ENCODE measurements around the gene RADIL. TPM values are rescaled to one million over a fixed set of nuclear protein-coding genes. Genes with fewer than 3 reads are reported as not detected.

The RADIL gene
- total and polyA plus RNA-seq, 9 of the 15 experiments (the other 6 are each of a cell fraction or from before 2014, with no cell fraction given) = 0.06 to 8.1 (median 1.9) TPM; not detected in 1

- no peak for TF ChIP-seq ZNF609 (CRISPR knock-in tag; IDR thresholded peaks at IDR 0.05; ENCODE audit: borderline replicate concordance)
Observed at GRCh38 chr7:4809666-4810065, 73.8 kb downstream of the RADIL start (continued).

- peaks cover 0 to 4% of the 10 kb centered on the region in 2 experiments; a peak in 2 of 5 replicates for H3K27me3 ChIP-seq (ENCODE audit: control insufficient read depth in 2 of 2, insufficient read depth in 2 of 2, low read length in 2 of 2)
- ChIA-PET POLR2A (interaction anchor here (0.5 to 0.7 kb wide), 2 partner anchors 63 to 330 kb away, joined by 3 to 4 read pairs; no protein-coding TSS in a partner anchor), CTCF (ENCODE audit: low intra/inter-chr PET ratio) (no interaction called here)
- intact Hi-C loops (cut with micrococcal nuclease) = no loop called here
- H3K9me1 ChIP-seq (ENCODE audit: control insufficient read depth, insufficient read depth, low read length) = no peaks in the 10 kb centered on the region
- no peaks in the 10 kb centered on the region for H3K9me3 ChIP-seq (replicated peaks; ENCODE audit: control insufficient read depth, insufficient read depth, low read depth, low read length)
- no peak overlapping the region for H3K4me3 ChIP-seq
- no peak overlapping the region for H2AFZ ChIP-seq (ENCODE audit: low read depth, low read length)
- H3K79me2 ChIP-seq (ENCODE audit: control insufficient read depth, insufficient read depth, low read length) = no peaks in the 10 kb centered on the region
- H4K20me1 ChIP-seq (replicated peaks; ENCODE audit: control insufficient read depth, insufficient read depth, low read length) = 0 out of 2 replicates have a peak, but pooled peaks cover 8% of the 10 kb centered on the region
- no peak overlapping the region for H3K4me2 ChIP-seq (ENCODE audit: insufficient read depth, low read length)
- H3K27ac ChIP-seq (ENCODE audit: extremely low read depth, low read depth, low read length) = no peak overlapping the region
- TF ChIP-seq CTCF (IDR thresholded peaks at IDR 0.05 in 2 of 3, conservative IDR thresholded peaks at IDR 0.05 in 1 of 3; ENCODE audit: insufficient read depth in 2 of 3, low read depth in 1 of 3, low read length in 3 of 3) = no peak
- TF ChIP-seq LEF1 (IDR thresholded peaks at IDR 0.05) = no peak
- WGBS (ENCODE audit: insufficient coverage, low coverage, missing lambda C conversion rate) = 60% methylated on average over 23 of the region's 38 CpGs
- FAIRE-seq (no peak), ATAC-seq (no peak), DNase-seq (ENCODE audit: extremely low read depth in 1 of 4, low spot score in 3 of 4) (no peak)
- in situ Hi-C loops (cut with MboI) = no loop called here
- BruUV-seq (replicated peaks) = no TSS peak
- no peaks in the 10 kb centered on the region for H3K36me3 ChIP-seq (ENCODE audit: control insufficient read depth, insufficient read depth, low read length)
- H3K9ac ChIP-seq (ENCODE audit: insufficient read depth in 1 of 2, low read depth in 2 of 2, low read length in 2 of 2) = no peak overlapping the region
- H3K4me1 ChIP-seq (replicated peaks in 1 of 2; ENCODE audit: control insufficient read depth in 2 of 2, insufficient read depth in 2 of 2, low read length in 2 of 2) = peaks cover 0 to 12% of the 10 kb centered on the region in 2 experiments; a peak in 2 of 5 replicates
Observed at GRCh38 chr7:4809091-4809591, 74.4 kb downstream of the RADIL start.
